ENCODE measurements around the gene MRPL39.

The MRPL39 gene

DNA sequence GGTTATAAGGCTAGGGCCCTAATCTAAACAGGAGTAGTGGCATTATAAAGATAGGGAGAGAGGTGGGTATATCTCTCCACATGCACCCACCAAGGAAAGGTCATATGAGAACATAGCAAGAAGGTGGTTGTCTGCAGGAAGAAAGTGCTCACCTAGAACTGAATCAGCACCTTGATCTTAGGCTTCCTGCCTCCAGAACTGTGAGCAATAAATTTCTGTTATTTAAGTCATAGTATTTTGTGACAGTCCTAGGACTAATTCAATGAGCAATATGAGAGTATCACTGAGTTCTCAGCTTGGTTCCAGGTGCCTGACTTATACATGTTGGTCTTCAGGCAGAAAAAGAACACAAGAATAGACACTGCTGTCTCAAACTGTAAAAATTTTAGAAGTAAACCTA is 51.8 kb downstream of the MRPL39 start:
- DNase-seq (ENCODE audit: extremely low read depth, insufficient read length): no peak
- Histone ChIP-seq H3K36me3 (ENCODE audit: control insufficient read depth, insufficient read depth, low read length) (no peaks in the 10 kb centered on the region), H3K27me3 (replicated peaks; ENCODE audit: control insufficient read depth, insufficient read depth, low read length) (no peaks in the 10 kb centered on the region), H3K4me3 (replicated peaks; ENCODE audit: low read depth, low read length) (no peak overlapping the region)
- no peak for TF ChIP-seq CTCF (IDR thresholded peaks at IDR 0.05; ENCODE audit: insufficient read depth, low read length, poor library complexity, severe bottlenecking)

GRCh38 chr21:25552856-25553255 is 54.4 kb downstream of the MRPL39 start:
- H3K4me3 ChIP-seq (replicated peaks; ENCODE audit: low read depth, low read length): no peak overlapping the region
- H3K36me3 ChIP-seq (ENCODE audit: control insufficient read depth, insufficient read depth, low read length): no peaks in the 10 kb centered on the region
- no peaks in the 10 kb centered on the region for H3K27me3 ChIP-seq (replicated peaks; ENCODE audit: control insufficient read depth, insufficient read depth, low read length)
- DNase-seq (ENCODE audit: extremely low read depth, insufficient read length): no peak
- TF ChIP-seq CTCF (IDR thresholded peaks at IDR 0.05; ENCODE audit: insufficient read depth, low read length, poor library complexity, severe bottlenecking): no peak

DNA sequence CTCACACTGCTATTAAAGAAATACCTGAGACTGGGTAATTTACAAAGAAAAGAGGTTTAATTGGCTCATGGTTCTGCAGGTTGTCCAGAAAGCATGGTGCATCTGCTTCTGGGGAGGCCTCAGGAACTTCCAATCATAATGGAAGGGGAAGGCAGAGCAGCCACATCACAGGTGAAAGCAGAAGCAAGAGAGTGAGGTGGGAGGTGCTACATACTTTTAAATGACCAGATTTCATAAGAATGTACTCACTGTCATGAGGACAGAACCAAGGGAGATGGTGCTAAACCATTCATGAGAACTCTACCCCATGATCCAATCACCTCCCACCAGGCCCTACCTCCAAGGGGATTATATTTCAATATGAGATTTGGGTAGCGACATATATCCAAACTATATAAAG is 55.7 kb downstream of the MRPL39 start:
- no peak for TF ChIP-seq CTCF (IDR thresholded peaks at IDR 0.05; ENCODE audit: insufficient read depth, low read length, poor library complexity, severe bottlenecking)
- no peak for DNase-seq (ENCODE audit: extremely low read depth, insufficient read length)
- Histone ChIP-seq H3K4me3 (replicated peaks; ENCODE audit: low read depth, low read length) (no peak overlapping the region), H3K27me3 (replicated peaks; ENCODE audit: control insufficient read depth, insufficient read depth, low read length) (no peaks in the 10 kb centered on the region), H3K36me3 (ENCODE audit: control insufficient read depth, insufficient read depth, low read length) (no peaks in the 10 kb centered on the region)

GRCh38 chr21:25550352-25551120 is 56.7 kb downstream of the MRPL39 start:
- Histone ChIP-seq H3K27me3 (replicated peaks; ENCODE audit: control insufficient read depth, insufficient read depth, low read length) (no peaks in the 10 kb centered on the region), H3K36me3 (ENCODE audit: control insufficient read depth, insufficient read depth, low read length) (no peaks in the 10 kb centered on the region), H3K4me3 (replicated peaks; ENCODE audit: low read depth, low read length) (no peak overlapping the region; the same call in 1 of the 2 replicates)
- DNase-seq (ENCODE audit: extremely low read depth, insufficient read length): no peak
- no peak for TF ChIP-seq CTCF (IDR thresholded peaks at IDR 0.05; ENCODE audit: insufficient read depth, low read length, poor library complexity, severe bottlenecking)

GRCh38 chr21:25541042-25541441 is 66.2 kb downstream of the MRPL39 start:
- H3K27me3 ChIP-seq (replicated peaks; ENCODE audit: control insufficient read depth, insufficient read depth, low read length): no peaks in the 10 kb centered on the region
- no peak for DNase-seq (ENCODE audit: extremely low read depth, insufficient read length)
- H3K36me3 ChIP-seq (ENCODE audit: control insufficient read depth, insufficient read depth, low read length): no peaks in the 10 kb centered on the region
- TF ChIP-seq CTCF (IDR thresholded peaks at IDR 0.05; ENCODE audit: insufficient read depth, low read length, poor library complexity, severe bottlenecking): no peak
- no peak overlapping the region for H3K4me3 ChIP-seq (replicated peaks; ENCODE audit: low read depth, low read length)
